ENCODE results near the gene SNCB. TPM values are rescaled to one million over a fixed set of nuclear protein-coding genes. Genes with fewer than 3 reads are reported as not detected.
"Not testable (repeated sequence)": the region's sequence is repeated elsewhere in the genome, so short reads cannot be mapped to it uniquely, and the experiment has no call there.

Gene SNCB
- total and polyA plus RNA-seq, 11 donors, result 0.23 TPM; not detected in 10

GRCh38 chr5:176601901-176602482, 28.3 kb downstream of the SNCB start:
- ATAC-seq, result no peak
- H3K27ac ChIP-seq, result no peak overlapping the region
- peaks cover 0 to 6% (median 0%) of the 10 kb centered on the region in 12 donors for H3K4me1 ChIP-seq
- no peak for DNase-seq
- H3K27me3 ChIP-seq, result peaks cover 0 to 11% (median 0%) of the 10 kb centered on the region in 9 donors
- no peaks in the 10 kb centered on the region for H3K9me3 ChIP-seq
- H3K4me3 ChIP-seq, result no peak overlapping the region
- no peak for TF ChIP-seq POLR2A (IDR thresholded peaks at IDR 0.05)
- no peak for TF ChIP-seq CTCF (IDR thresholded peaks at IDR 0.05)
- intact Hi-C loops (cut with DNase I), result no loop called here
- H3K36me3 ChIP-seq, result no peaks in the 10 kb centered on the region
- 58 to 77% (median 67%) methylated on average over 12 of the region's 12 CpGs for WGBS, 4 donors

GRCh38 chr5:176599749-176600430, 30.4 kb downstream of the SNCB start:
- Histone ChIP-seq H3K27me3 (peaks cover 0 to 17% (median 0%) of the 10 kb centered on the region in 9 donors), H3K4me1 (peaks cover 0 to 12% (median 0%) of the 10 kb centered on the region in 12 donors)
- WGBS, 4 donors, result 91 to 93% (median 92%) methylated on average over 18 to 19 of the region's 19 CpGs
- DNase-seq; ATAC-seq; H3K9me3 ChIP-seq; H3K4me3 ChIP-seq; H3K27ac ChIP-seq; H3K36me3 ChIP-seq; intact Hi-C loops (cut with DNase I): not testable (repeated sequence)

GRCh38 chr5:176597417-176598389, 32.6 kb downstream of the SNCB start:
- whole genome bisulfite sequencing, 4 donors, result 60 to 95% (median 69%) methylated on average over 19 to 47 of the region's 47 CpGs

More at GRCh38 chr5:176597417-176598389, 32.6 kb downstream of the SNCB start:
- H3K4me3 ChIP-seq, result peak overlapping the region in 7 of 12 donors; percentile 38 to 50 (median 46)
- ATAC-seq (no peak), DNase-seq (no peak)
- H3K36me3 ChIP-seq, result no peaks in the 10 kb centered on the region
- intact Hi-C loops (cut with DNase I), result no loop called here
- peaks cover 0 to 17% (median 0%) of the 10 kb centered on the region in 9 donors for H3K27me3 ChIP-seq
- H3K4me1 ChIP-seq, result peaks cover 0 to 12% (median 0%) of the 10 kb centered on the region in 12 donors
- TF ChIP-seq CTCF (IDR thresholded peaks at IDR 0.05), result no peak
- TF ChIP-seq POLR2A (IDR thresholded peaks at IDR 0.05), result no peak
- H3K9me3 ChIP-seq, result no peaks in the 10 kb centered on the region
- H3K27ac ChIP-seq, result no peak overlapping the region
